Neural cell (in vitro differentiated cells): Measurements from ENCODE around the gene NME7. TPM values are rescaled to one million over a fixed set of nuclear protein-coding genes. Genes with fewer than 3 reads are reported as not detected.

ENCODE experiments used
- H2AFZ ChIP-seq: fragments of 200-600, 300-800 bp; sonication (generic), shearing (Covaris generic); 2 replicates; pipeline ENCODE4 v1.6.0; 2014; ENCODE audit warnings: low read depth, mild to moderate bottlenecking, antibody characterized with exemption, low read length, moderate library complexity
- H3F3A ChIP-seq: fragments of 200-600 bp; shearing (Covaris generic); 2 replicates; pipeline ENCODE4 v1.6.1; 2016; ENCODE audit warnings: mild to moderate bottlenecking, moderate library complexity, mixed read lengths, antibody characterized with exemption, low read length; ENCODE audit not compliant: insufficient read depth, poor library complexity, severe bottlenecking
- H3K27ac ChIP-seq: fragments of 200-600, 300-800 bp; sonication (generic), shearing (Covaris generic); 2 replicates; pipeline ENCODE4 v1.5.1; 2014; ENCODE audit warnings: mild to moderate bottlenecking, low read length, moderate library complexity
- H3K27me3 ChIP-seq: fragments of 300-800, 200-600 bp; sonication (generic), shearing (Covaris generic); 2 replicates; pipeline ENCODE4 v1.6.0; 2014; ENCODE audit warnings: mild to moderate bottlenecking, low read depth, low read length, moderate library complexity; ENCODE audit not compliant: insufficient read depth
- H3K36me3 ChIP-seq: fragments of 300-800, 200-600 bp; sonication (generic), shearing (Covaris generic); 2 replicates; pipeline ENCODE4 v1.5.1; 2014; ENCODE audit warnings: mild to moderate bottlenecking, antibody characterized with exemption, low read length, moderate library complexity; ENCODE audit not compliant: insufficient read depth
- H3K4me2 ChIP-seq: fragments of 300-800, 200-600 bp; sonication (generic), shearing (Covaris generic); 2 replicates; pipeline ENCODE4 v1.6.0; 2014; ENCODE audit warnings: mild to moderate bottlenecking, low read length
- H3K4me3 ChIP-seq: fragments of 300-800, 200-600 bp; sonication (generic), shearing (Covaris generic); 2 replicates; pipeline ENCODE4 v1.5.1; 2014; ENCODE audit warnings: mild to moderate bottlenecking, low read length, moderate library complexity
- H3K79me2 ChIP-seq: fragments of 200-600 bp; shearing (Covaris generic); replicated peaks from 2 replicates; pipeline ENCODE4 v1.6.0; 2014; ENCODE audit warnings: mild to moderate bottlenecking, low read length, moderate library complexity; ENCODE audit not compliant: insufficient read depth
- H3K9ac ChIP-seq: fragments of 300-800, 200-600 bp; sonication (generic), shearing (Covaris generic); 2 replicates; pipeline ENCODE4 v1.6.1; 2016; ENCODE audit warnings: mild to moderate bottlenecking, low read length, mixed read lengths
- H3K9me2 ChIP-seq: fragments of 200-600 bp; shearing (Covaris generic); 2 replicates; pipeline ENCODE4 v1.6.1; 2016; ENCODE audit warnings: mild to moderate bottlenecking, low read length, mixed read lengths; ENCODE audit not compliant: insufficient read depth
- H3K9me3 ChIP-seq: fragments of 200-600, 300-800 bp; sonication (generic), shearing (Covaris generic); 2 replicates; pipeline ENCODE4 v1.6.1; 2016; ENCODE audit warnings: mild to moderate bottlenecking, mixed run types, low read length, moderate library complexity, mixed read lengths
- H4K20me1 ChIP-seq: fragments of 200-600 bp; shearing (Covaris generic); 2 replicates; pipeline ENCODE4 v1.6.1; 2016; ENCODE audit warnings: mild to moderate bottlenecking, mixed run types; ENCODE audit not compliant: insufficient read depth
- EP300 ChIP-seq: fragments of 450-650 bp; conservative IDR thresholded peaks from 2 replicates; pipeline ENCODE4 v1.6.1; 2014; ENCODE audit warnings: antibody characterized with exemption, mild to moderate bottlenecking, moderate library complexity; ENCODE audit not compliant: poor library complexity, severe bottlenecking
- EZH2 ChIP-seq: fragments of 200-600, 300-800 bp; shearing (Covaris generic), sonication (generic); IDR thresholded peaks from 2 replicates; pipeline ENCODE4 v1.6.1; 2014; ENCODE audit warnings: antibody characterized with exemption, low read length, borderline replicate concordance, mild to moderate bottlenecking; ENCODE audit not compliant: insufficient read depth, poor library complexity, severe bottlenecking
- MXI1 ChIP-seq: fragments of 450-650 bp; conservative IDR thresholded peaks from 2 replicates; pipeline ENCODE4 v1.6.1; 2014; ENCODE audit warnings: antibody characterized with exemption, mild to moderate bottlenecking; ENCODE audit not compliant: poor library complexity, severe bottlenecking
- POLR2AphosphoS5 ChIP-seq: IDR thresholded peaks from 2 replicates; pipeline ENCODE4 v1.6.1; 2012
- RAD21 ChIP-seq: fragments of 450-650 bp; conservative IDR thresholded peaks from 2 replicates; pipeline ENCODE4 v1.6.1; 2014; ENCODE audit warnings: antibody characterized with exemption, mild to moderate bottlenecking, moderate library complexity
- SMC3 ChIP-seq: fragments of 450-650 bp; conservative IDR thresholded peaks from 2 replicates; pipeline ENCODE4 v1.6.1; 2014; ENCODE audit warnings: antibody characterized with exemption, mild to moderate bottlenecking, moderate library complexity; ENCODE audit not compliant: poor library complexity
- TAF1 ChIP-seq: IDR thresholded peaks from 2 replicates; pipeline ENCODE4 v1.6.1; 2012; ENCODE audit warnings: low read depth
- polyA plus RNA-seq: library from polyadenylated mRNA; depleted of rRNA; stranded (reverse); fragments of >200 nt; gene quantifications from 2 replicates; pipeline ENCODE4 v1.2.3, GENCODE V29; 2014
- TF ChIP-seq, protein P1 (sequence below): fragments of 450-650 bp; IDR thresholded peaks from 2 replicates; pipeline ENCODE4 v1.5.1; 2014; ENCODE audit warnings: antibody characterized with exemption, mild to moderate bottlenecking, moderate library complexity; ENCODE audit not compliant: poor library complexity, severe bottlenecking
- TF ChIP-seq, protein P2 (sequence below): IDR thresholded peaks from 2 replicates; pipeline ENCODE4 v1.6.1; 2012; ENCODE audit warnings: borderline replicate concordance

The NME7 gene
- polyA plus RNA-seq, 1 donor from 2014 or later, result 42.4 TPM

GRCh38 chr1:169161496-169162194 is 206.0 kb downstream of the NME7 start:
- Histone ChIP-seq H3K9me2 (no peaks in the 10 kb centered on the region), H3K27me3 (no peaks in the 10 kb centered on the region), H3K36me3 (no peaks in the 10 kb centered on the region), H3K79me2 (no peaks in the 10 kb centered on the region), H3F3A (no peaks in the 10 kb centered on the region), H4K20me1 (no peaks in the 10 kb centered on the region), H3K4me3 (no peak overlapping the region), H3K27ac (no peak overlapping the region), H3K4me2 (no peak overlapping the region), H3K9ac (no peak overlapping the region), H3K9me3 (no peaks in the 10 kb centered on the region), H2AFZ (no peak overlapping the region)
- no peak for TF ChIP-seq EZH2
- no peak for TF ChIP-seq MXI1
- TF ChIP-seq, protein P1, sequence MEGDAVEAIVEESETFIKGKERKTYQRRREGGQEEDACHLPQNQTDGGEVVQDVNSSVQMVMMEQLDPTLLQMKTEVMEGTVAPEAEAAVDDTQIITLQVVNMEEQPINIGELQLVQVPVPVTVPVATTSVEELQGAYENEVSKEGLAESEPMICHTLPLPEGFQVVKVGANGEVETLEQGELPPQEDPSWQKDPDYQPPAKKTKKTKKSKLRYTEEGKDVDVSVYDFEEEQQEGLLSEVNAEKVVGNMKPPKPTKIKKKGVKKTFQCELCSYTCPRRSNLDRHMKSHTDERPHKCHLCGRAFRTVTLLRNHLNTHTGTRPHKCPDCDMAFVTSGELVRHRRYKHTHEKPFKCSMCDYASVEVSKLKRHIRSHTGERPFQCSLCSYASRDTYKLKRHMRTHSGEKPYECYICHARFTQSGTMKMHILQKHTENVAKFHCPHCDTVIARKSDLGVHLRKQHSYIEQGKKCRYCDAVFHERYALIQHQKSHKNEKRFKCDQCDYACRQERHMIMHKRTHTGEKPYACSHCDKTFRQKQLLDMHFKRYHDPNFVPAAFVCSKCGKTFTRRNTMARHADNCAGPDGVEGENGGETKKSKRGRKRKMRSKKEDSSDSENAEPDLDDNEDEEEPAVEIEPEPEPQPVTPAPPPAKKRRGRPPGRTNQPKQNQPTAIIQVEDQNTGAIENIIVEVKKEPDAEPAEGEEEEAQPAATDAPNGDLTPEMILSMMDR, result no peak
- no peak for TF ChIP-seq POLR2AphosphoS5
- TF ChIP-seq EP300, result no peak

GRCh38 chr1:169160845-169161495 is 206.6 kb downstream of the NME7 start:
- no peak overlapping the region for H3K27ac ChIP-seq
- no peaks in the 10 kb centered on the region for H3K9me2 ChIP-seq
- no peak overlapping the region for H3K4me3 ChIP-seq
- H4K20me1 ChIP-seq, result no peaks in the 10 kb centered on the region
- H2AFZ ChIP-seq, result no peak overlapping the region
- H3K36me3 ChIP-seq, result no peaks in the 10 kb centered on the region
- no peak overlapping the region for H3K9ac ChIP-seq
- TF ChIP-seq EP300 (no peak), EZH2 (no peak), TAF1 (no peak), SMC3 (no peak), MXI1 (no peak), POLR2AphosphoS5 (no peak), RAD21 (no peak)
- TF ChIP-seq, protein P1, result no peak
- TF ChIP-seq, protein P2, sequence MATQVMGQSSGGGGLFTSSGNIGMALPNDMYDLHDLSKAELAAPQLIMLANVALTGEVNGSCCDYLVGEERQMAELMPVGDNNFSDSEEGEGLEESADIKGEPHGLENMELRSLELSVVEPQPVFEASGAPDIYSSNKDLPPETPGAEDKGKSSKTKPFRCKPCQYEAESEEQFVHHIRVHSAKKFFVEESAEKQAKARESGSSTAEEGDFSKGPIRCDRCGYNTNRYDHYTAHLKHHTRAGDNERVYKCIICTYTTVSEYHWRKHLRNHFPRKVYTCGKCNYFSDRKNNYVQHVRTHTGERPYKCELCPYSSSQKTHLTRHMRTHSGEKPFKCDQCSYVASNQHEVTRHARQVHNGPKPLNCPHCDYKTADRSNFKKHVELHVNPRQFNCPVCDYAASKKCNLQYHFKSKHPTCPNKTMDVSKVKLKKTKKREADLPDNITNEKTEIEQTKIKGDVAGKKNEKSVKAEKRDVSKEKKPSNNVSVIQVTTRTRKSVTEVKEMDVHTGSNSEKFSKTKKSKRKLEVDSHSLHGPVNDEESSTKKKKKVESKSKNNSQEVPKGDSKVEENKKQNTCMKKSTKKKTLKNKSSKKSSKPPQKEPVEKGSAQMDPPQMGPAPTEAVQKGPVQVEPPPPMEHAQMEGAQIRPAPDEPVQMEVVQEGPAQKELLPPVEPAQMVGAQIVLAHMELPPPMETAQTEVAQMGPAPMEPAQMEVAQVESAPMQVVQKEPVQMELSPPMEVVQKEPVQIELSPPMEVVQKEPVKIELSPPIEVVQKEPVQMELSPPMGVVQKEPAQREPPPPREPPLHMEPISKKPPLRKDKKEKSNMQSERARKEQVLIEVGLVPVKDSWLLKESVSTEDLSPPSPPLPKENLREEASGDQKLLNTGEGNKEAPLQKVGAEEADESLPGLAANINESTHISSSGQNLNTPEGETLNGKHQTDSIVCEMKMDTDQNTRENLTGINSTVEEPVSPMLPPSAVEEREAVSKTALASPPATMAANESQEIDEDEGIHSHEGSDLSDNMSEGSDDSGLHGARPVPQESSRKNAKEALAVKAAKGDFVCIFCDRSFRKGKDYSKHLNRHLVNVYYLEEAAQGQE, result no peak
- H3K4me2 ChIP-seq, result no peak overlapping the region
- no peaks in the 10 kb centered on the region for H3K27me3 ChIP-seq
- no peaks in the 10 kb centered on the region for H3F3A ChIP-seq
- no peaks in the 10 kb centered on the region for H3K79me2 ChIP-seq
- no peaks in the 10 kb centered on the region for H3K9me3 ChIP-seq
